Stimulated activated CD4-positive, alpha-beta T cell treated with anti-CD3 and anti-CD28 coated beads, TNF-alpha, amount 100 ng/mL, for 4 hours (primary cell): ENCODE measurements around the gene CHIT1.

Experiments
- DNase-seq, 3 experiments: peaks; one replicate each; pipeline ENCODE4 v3.0.0-alpha.2; 2020; ENCODE audit warnings: low read depth in 3 of 3

Gene CHIT1

DNA sequence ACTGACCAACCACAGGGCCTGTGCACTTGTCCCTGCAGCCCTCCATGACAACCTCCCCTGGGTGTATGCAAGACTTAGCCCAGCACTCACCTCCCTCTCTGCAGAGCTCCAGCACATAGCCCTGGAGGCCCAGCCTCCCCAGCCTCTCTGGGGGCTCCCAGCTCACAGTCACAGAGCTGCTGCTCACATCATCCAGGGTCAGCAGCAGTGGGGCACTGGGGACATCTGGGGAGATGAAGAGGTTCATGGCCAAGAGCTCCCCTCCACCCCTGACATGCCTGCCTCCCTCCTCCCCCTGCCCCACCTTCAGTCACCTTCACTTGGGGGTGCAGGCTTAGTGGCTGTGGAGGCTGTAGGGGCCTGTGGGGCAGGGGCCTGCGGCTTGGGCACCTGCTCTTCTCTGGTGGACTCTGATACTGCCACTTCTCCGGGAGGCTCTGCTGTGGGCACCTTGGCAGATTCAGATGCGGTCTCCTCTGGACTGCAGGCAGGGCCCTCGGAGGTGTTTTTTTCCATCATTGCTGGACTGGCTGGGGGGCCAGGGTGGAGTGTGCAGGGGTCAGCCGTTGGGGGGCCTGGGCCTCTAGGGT is 54.1 kb downstream of the CHIT1 start, which contains the start of gene MYBPH:
TSS of gene MYBPH (minus strand) at position 590 of the 590 bp plus-strand sequence. CDS start at position 519, 71 bp downstream.
- DNase-seq: no peak

DNA sequence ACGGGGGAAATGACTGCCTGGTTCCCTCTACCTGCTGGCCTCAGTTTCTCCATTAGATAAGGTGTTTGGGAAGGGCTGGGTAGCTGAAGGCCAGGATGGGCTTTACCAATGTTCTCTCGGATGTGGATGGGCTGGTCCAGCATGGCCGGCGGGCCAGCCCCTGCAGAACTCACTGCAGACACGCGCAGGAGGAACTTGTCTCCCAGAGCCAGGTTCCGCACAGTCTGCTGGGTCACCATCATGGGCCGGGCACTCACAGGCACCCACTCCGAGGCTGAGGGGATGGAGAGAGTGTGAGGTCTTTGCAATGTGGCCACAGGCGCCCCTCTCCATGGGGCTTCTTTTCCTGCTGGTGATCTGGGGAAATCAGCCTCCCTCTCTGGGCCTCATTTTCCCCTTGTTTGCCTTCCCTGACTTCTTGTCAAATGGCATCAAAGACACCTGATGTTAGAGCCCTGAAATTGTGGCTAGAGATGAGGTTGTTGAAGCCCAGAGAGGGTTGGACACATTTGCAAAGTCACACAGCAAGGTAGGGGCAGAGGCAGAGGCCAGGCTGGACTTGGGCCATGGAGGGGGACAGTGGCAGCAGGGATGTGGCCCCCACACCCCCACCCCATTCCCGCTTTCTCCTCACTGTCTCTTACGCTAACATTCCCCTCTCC is 55.0 kb downstream of the CHIT1 start:
- DNase-seq: no peak

DNA sequence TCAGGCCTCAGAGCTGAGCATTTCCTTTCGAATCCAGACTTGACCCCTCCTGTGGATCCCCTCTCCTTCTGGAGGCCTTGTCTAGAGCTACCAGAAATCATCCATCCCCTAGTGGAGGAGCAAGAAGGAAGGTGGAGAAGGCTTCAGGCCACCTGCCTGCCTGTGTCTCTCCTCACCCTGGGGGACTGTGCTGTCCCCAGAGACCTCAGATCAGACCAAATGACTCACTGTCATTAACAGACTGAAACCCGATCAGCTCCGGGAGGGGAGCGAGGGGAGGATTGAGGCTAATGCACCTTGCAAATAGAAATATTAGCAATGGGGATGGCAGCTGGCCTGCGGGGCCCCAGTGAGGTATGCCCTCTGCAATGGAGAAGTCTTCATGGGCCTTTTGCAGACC is 55.9 kb downstream of the CHIT1 start:
- no peak for DNase-seq

DNA sequence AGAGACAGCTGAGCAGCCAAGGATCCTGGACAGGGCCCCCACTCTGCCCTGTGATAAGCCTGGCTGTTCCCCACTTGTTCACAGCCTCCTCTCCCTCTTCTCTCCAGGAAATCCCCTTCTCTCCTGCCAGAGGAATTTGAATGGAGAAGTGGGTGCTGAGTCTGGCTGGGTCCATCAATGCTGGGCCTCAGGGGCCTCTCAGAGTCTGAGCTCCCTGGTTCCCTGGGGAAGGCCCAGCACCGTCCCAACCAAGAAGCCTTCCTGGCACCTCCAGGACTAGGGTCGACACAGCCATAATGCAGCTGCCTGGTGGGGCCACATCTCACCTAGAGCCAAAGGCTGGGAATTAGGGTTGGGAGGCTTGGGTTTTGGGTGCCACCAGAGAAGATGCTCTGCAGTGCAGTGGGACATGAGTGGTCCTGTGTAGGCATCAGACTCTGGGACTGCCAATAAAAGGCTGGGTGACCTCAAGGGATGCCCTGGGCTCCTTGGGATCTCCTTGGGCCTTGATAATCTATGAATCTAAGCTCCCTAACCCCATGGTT is 56.4 kb downstream of the CHIT1 start:
- DNase-seq: no peak

DNA sequence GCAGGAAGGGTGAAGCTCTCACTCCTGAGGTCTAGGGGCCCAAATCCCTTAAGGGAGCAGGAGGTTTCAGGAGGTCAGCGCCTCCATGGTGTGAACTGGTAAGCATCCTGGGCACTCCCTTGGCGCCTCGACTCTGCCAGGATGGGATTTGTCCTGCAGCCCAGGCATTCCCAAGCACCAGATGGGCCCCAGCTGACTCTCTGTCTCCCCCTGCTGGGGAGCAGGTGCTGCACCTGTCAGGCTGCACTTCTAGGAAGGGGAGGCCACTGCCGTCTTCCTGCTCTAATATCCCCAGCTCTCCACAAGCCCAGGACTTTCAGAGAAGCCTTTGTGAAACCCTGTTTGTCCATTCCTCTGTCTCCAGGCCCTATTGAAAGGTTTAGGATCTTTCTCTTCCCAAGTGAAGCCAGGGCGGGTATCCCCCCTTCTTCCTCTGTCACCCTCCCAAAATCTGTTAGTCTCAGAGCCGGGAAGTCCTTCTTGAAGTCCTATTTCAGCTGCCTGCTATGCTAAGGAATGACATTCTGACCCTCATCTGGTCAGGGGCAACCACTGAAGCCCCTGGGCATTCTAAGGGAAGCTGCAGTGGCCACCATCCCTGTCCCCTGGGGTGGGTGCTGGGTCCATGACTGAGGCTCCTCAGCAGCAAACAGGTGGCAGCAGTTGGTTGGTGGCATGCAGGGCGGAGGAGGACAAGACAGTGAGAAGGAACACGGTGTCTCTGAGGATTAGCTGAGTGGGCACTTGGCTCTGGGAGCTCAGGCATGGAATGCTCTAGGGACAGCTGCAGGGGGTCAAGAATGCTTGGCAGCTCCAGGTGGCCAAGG is 57.1 kb downstream of the CHIT1 start:
- DNase-seq: peak in 2 of 3 experiments; percentile 12 to 18

DNA sequence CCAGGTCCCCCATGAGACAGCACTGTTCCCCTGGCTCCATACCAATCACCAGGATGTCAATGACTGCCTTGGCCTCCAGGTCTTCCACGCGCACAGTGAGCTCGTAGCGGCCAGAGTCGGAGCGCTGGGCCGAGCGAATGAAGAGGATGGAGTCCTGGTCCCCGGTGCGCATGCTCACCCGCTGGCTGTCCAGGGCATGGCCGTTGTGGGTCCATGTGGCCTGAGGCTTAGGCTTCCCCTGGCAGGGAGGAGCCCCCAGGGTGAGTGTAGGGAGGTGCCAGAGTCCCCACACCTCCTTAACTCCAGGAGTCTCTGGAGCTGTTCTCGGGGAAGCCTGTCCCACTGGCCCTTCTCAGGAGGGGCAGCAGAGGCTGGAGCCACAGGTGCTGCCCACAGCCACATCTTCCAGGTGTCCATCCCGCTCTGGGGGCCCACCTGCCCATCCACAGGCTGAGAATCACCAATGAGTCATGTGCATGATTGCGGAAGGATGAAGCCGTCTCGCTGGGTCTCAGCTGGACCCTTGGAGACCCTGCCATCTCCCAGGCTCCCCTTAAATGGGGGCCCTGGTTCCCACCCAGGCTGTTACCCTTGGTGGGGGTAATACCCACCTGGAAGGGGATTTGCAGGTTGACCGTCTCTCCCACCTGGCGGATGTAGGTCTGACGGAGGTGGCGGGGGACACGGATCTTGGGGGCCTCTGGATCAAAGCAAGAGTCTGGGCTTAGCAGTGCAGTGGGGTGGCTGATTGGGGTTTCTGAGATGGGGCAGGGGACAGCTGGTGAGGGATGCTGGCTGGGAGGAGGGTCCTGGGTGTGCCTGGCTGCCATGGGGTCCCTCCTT is 57.9 kb downstream of the CHIT1 start:
- no peak for DNase-seq

DNA sequence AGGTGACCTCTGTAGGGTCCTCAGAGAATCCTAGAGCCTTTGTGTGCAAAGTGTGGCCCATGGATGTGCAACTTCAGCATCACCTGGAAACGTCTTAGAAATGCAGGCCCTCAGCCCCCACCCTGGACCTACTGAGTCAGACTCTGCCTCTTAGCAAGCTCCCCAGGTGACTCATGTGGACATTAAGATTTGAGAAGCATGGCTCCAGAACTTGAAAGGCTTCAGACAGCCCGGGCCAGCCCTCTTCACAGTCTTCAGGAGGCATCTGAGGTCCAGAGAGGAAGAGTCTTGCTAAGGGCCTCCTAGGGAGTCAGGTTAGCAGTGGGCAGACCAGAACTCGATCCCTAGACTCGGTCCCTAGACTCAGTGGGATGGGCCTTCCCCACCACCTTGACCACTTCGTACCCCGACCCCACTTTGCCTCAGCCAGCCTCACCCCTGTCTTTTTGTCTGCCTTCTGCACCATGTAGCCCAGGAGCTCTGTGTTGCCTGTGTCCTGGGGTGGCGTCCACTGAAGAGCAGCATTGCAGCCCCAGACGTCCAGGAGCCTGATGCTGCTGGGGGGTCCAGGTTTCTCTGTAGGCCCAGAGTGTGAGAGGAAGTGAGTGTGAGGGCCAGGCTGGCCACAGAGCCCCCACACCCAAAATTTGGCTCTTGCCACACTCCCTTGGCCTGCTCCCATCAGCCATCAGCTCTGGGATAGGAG is 58.7 kb downstream of the CHIT1 start:
- DNase-seq: no peak

DNA sequence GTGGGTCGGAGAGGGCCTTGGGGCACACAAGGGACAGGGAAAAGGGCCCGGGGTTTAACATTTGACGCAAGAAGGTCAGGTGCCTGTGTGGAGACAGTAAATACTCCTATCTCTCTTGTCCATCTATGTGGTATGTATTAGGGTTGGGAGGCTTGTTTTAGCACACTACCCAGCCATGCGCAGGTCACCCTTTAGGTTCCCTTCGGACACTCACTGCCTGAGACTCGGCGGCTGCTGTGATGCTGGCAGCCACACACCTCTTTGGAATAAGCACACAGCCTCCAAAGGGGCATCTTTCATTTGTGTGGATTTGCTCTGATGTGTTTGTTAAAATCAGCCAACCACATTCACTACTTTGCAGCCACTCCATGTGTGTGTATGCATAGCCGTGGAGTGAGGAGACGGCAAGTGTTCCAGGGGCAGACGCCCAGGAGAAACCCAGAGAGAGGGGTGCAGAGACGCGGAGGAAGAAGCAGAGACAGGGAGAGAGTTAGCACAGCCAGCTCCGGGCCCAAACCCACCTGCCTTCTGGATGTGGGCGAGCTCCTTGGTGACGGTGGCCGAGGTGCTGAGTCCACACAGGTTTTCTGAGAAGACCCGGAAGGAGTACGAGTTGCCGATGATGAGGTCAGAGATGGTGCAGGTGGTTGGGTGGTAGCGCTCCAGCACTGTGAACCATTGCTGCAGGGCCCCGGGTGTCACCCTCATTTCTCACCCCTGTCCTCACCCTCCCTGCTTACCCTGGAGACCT is 59.5 kb downstream of the CHIT1 start:
- DNase-seq: no peak

DNA sequence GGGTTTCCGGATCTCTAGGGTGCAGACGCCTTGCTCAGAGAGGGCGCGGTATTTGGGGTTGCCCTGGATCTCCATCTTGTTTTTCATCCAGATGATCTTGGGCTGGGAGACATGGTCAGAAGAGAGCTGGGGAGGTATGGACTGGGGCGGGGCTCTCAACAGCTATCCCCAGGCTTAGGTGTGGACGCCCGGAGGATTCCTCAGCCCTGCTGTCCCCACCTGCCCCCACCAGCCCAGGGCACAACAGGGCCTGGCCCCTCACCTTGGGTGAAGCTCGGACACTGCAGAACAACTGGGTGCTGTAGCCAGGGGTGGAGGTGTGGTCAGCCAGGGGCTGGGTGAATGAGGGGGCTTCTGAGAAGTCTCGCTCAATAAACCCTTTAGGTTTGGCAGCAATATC is 60.5 kb downstream of the CHIT1 start:
- no peak for DNase-seq

DNA sequence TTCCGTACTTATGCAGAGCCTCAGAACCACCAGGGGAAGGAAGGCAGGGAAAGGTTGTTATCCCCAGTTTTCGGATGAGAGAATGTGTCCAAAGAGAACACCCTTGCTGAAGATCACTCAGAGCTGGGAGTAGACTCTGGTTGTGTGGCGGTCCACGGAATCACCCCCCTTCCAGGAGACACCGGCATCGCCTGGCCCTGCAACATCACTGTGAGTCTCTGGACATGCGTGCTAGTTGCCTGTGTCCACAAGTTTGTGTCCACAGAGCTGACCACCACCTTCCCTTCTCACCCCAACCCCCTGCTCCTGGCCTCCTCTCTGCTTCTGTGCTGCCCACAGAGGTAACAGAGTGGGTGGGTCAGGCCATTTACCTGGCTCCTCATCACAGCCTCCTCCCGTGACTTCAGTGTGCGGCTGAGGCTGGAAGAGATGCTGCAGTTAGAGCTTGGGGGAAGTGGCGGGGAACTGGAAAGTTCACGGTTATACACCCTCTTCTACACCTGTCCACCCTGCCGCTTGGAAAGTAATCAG is 61.2 kb downstream of the CHIT1 start:
- no peak for DNase-seq

DNA sequence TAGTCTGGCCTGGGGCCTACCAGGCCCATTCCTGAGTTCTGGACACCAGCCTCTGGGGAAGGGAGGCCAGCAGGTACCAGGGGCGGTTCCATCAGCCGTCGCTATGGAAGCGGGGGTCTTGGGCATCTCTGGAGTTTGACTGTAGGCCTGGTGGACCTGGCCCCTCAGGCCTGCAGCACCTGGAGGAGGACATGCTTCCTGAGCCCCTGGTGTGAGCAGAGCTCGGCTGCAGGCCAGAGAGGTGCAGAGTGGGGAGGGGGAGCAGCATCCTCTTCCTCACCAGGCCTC is 61.6 kb downstream of the CHIT1 start:
- DNase-seq: no peak

DNA sequence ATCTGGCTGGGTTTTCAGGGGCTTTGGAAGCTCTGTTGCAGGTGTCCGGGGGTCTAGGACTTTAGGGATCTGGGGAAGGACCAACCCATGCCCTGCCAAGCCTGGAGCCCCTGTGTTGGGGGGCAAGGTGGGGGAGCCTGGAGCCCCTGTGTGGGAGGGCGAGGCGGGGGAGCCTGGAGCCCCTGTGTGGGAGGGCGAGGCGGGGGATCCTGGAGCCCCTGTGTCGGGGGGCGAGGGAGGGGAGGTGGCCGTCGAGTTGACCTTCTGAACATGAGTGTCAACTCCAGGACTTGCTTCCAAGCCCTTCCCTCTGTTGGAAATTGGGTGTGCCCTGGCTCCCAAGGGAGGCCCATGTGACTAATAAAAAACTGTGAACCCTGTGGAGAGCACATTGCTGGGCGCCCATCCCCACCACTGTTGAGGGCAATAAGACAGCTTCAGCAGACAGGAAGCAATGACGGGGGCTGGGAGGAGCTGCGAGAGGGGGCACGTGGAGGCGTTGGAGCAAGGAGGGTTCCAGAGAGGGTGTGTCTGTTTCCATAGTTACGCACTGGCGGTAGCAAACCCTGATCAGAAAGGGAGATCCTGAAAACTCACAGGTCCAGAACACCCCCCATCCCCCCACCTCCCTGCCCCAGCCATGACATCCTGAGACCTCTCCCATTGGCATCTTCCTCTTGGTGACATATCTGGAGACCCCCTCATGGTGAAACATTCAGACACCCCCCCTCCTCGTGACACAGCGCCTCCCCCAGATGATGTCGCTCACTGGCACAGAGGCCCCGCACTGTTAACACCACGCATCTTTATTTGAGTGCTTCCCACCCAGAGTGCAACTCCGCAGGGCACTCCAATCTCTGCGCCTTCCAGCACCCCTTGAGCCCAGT is 62.2 kb downstream of the CHIT1 start:
- DNase-seq: no peak

DNA sequence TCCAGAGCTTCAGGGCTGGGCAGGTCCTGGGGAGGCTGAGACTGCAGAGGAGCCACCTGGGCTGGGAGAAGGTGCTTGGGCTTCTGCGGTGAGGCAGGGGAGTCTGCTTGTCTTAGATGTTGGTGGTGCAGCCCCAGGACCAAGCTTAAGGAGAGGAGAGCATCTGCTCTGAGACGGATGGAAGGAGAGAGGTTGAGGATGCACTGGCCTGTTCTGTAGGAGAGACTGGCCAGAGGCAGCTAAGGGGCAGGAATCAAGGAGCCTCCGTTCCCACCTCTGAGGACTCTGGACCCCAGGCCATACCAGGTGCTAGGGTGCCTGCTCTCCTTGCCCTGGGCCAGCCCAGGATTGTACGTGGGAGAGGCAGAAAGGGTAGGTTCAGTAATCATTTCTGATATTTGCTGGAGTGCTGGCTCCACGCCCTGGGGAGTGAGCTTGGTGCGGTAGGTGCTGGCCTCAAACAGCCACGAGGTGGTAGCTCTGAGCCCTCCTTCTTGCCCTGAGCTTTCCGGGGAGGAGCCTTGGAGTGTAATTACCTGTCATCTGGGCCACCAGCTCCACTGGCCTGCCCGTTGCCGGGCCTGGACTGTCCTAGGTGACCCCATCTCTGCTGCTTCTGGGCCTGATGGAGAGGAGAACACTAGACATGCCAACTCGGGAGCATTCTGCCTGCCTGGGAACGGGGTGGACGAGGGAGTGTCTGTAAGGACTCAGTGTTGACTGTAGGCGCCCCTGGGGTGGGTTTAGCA is 63.1 kb downstream of the CHIT1 start:
- no peak for DNase-seq
